ENCODE data around the gene KRT16. TPM values are rescaled to one million over a fixed set of nuclear protein-coding genes. Genes with fewer than 3 reads are reported as not detected.

KRT16 gene
- total RNA-seq, 1 donor from 2014 or later = 0.79 TPM

Other genes starting within 250 kb of the KRT16 start
- gene KRT33B, start 243.0 kb downstream of the KRT16 start, total RNA-seq = not detected in 2 replicates
- gene KRT34, start 230.5 kb downstream of the KRT16 start, total RNA-seq = not detected in 2 replicates
- not detected in 2 replicates for gene KRT31, start 215.2 kb downstream of the KRT16 start, total RNA-seq
- gene KRT37, start 188.2 kb downstream of the KRT16 start, total RNA-seq = not detected in 2 replicates
- not detected in 2 replicates for gene KRT38, start 171.8 kb downstream of the KRT16 start, total RNA-seq
- not detected in 2 replicates for gene KRT32, start 145.4 kb downstream of the KRT16 start, total RNA-seq
- gene KRT35, start 131.6 kb downstream of the KRT16 start, total RNA-seq = not detected in 2 replicates
- gene KRT36, start 122.9 kb downstream of the KRT16 start, total RNA-seq = not detected in 2 replicates
- gene KRT13, start 107.2 kb downstream of the KRT16 start, total RNA-seq = not detected in 2 replicates
- gene KRT15, start 93.9 kb downstream of the KRT16 start, total RNA-seq = 0.26 and 0.79 TPM in 2 replicates
- 113 and 210 TPM in 2 replicates for gene KRT19, start 84.5 kb downstream of the KRT16 start, total RNA-seq
- gene KRT9, start 40.7 kb downstream of the KRT16 start, total RNA-seq = 0.09 TPM in 1 of 2 replicates, not detected in the other
- gene KRT14, start 25.9 kb downstream of the KRT16 start, total RNA-seq = 1.0 and 2.2 TPM in 2 replicates
- gene KRT17, start 11.8 kb upstream of the KRT16 start, total RNA-seq = 21.4 and 28.3 TPM in 2 replicates
- 767 and 795 TPM in 2 replicates for gene EIF1, start 76.1 kb upstream of the KRT16 start, total RNA-seq
- gene GAST, start 99.6 kb upstream of the KRT16 start, total RNA-seq = not detected in 2 replicates
- 0.46 and 0.52 TPM in 2 replicates for gene HAP1, start 121.9 kb upstream of the KRT16 start, total RNA-seq
- 236 TPM in 2 replicates for gene JUP, start 173.9 kb upstream of the KRT16 start, total RNA-seq
- 81.5 and 110 TPM in 2 replicates for gene P3H4, start 199.2 kb upstream of the KRT16 start, total RNA-seq
- gene FKBP10, start 200.2 kb upstream of the KRT16 start, total RNA-seq = 446 and 584 TPM in 2 replicates
- gene NT5C3B, start 223.5 kb upstream of the KRT16 start, total RNA-seq = 47.4 and 56.1 TPM in 2 replicates
- not detected in 2 replicates for gene KLHL10, start 225.1 kb upstream of the KRT16 start, total RNA-seq